ENCODE data around the gene ABTB2.
"Not testable (repeated sequence)": the region's sequence is repeated elsewhere in the genome, so short reads cannot be mapped to it uniquely, and the experiment has no call there.

ABTB2 gene

DNA sequence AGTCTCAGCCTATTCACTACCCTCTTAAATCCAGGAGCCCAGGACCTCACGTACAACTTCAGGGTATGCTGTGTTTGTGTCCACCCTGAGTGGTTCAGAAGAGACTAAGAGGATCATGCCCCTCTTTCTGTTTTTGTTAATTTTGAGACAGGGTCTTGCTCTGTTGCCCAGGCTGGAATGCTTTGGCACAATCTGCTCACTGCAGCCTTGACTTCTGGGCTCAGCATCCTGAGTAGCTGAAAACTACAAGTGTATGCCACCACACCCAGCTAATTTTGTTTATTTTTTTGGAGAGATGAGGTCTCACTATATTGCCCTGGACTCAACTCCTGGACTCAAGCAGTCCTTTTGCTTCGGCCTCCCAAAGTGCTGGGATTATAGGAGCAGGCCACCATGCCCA is 133.9 kb downstream of the ABTB2 start:
- DNase-seq (ENCODE audit: low read depth in 1 of 2, low spot score in 1 of 2) = no peak
- in situ Hi-C loops (cut with HindIII; ENCODE audit: low pct_unique_long_range_greater_than_20kb, low sequenced_read_pairs) = no loop called here

DNA sequence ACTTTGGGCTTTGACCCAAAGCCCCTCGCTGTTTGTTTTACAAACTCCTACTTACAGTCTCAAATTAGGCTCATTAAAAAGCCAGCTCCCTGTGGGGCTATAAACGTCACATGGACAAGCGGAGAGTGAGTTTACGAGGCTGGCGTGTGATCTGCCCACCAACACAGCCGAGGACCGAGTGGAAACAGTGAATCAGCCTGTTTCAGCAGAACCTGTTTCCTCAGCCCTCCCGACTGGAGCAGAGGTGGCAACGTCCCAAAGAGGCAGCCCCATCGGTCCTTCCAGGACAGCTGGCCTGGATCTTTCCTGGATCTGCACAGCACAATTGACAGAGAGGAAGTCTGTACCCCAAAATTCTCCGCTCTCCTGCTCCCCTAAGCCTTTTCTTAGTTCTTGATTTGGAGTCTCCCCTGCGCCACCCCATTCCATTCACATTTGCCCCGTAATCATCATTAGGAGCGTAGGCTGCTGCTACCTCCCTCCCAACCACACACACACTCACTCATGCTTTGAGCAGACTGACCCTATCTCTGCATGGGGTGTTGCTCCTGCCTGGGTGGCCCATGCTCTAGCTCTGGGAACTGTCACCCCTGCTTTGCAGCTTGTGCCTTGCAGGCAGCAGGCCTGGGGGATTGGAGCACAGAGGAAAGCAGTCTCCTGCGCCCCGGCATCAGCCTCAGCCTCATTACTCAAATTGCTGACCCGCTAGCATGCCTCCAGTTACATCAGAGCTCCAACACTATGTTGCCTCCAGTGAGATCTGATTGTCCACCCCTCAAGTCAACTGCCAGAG is 134.6 kb downstream of the ABTB2 start:
- DNase-seq (ENCODE audit: low read depth in 1 of 2, low spot score in 1 of 2) = no peak
- in situ Hi-C loops (cut with HindIII; ENCODE audit: low pct_unique_long_range_greater_than_20kb, low sequenced_read_pairs) = no loop called here
- no peak for TF ChIP-seq JUND (IDR thresholded peaks at IDR 0.05; ENCODE audit: low read depth)

More for the DNA sequence above, 133.9 kb downstream of the ABTB2 start:
- TF ChIP-seq JUND (IDR thresholded peaks at IDR 0.05; ENCODE audit: low read depth) = no peak

DNA sequence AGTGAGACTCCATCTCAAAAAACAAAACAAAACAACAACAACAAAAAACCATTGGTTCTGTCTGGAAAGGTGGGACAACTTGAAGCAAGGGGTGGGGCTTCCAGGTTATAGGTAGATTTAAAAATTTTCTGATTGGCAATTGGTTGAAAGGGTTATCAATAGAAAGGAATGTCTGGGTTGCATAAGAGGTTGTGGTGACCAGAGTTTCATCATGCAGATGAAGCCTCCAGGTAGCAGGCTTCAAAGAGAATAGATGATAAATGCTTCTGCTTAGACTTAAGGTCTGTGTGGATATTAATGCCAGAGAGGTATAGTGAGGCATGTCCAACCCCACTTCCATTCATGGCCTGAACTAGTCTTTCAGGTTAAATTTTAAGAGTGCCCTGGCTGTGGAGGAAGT is 135.8 kb downstream of the ABTB2 start:
- no peak for TF ChIP-seq JUND (IDR thresholded peaks at IDR 0.05; ENCODE audit: low read depth)
- DNase-seq (ENCODE audit: low read depth in 1 of 2, low spot score in 1 of 2) = no peak
- in situ Hi-C loops (cut with HindIII; ENCODE audit: low pct_unique_long_range_greater_than_20kb, low sequenced_read_pairs) = no loop called here

DNA sequence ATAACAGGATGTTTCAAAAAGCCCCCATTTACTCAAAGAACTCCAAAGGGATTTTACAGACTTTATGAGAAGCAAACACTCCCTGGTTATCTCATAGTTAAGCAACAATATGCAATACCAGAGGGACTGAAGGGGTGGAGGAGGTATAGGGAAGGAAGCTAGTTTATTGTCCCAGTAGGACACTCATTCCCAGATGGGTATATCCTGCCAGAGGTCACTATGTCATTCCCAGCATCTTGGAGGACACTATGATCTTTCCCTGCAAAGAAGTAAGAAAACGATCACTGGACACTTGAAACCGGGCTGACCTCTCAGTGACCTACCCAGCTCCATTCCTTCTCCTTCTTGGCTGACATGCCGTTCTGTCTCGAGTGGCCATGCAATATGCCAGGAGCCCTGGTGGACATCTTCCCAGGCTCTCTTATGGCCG is 137.9 kb downstream of the ABTB2 start:
- in situ Hi-C loops (cut with HindIII; ENCODE audit: low pct_unique_long_range_greater_than_20kb, low sequenced_read_pairs) = no loop called here

DNA sequence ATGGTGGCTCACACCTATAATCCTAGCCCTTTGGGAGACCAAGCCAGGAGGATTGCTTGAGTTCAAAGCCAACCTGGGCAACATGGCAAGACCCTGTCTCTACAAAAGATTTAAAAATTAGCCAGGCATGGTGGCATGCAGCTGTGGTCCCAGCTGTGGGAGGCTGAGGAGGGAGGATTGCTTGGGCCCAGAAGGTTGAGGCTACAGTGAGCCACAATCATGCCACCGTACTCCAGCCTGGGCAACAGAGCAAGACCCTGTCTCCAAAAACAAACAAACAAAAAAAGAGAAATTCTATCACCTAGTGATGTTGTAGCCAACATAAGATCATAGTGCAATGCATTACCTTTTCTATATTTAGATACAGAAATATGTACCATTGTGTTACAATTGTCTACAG is 138.5 kb downstream of the ABTB2 start:
- in situ Hi-C loops (cut with HindIII; ENCODE audit: low pct_unique_long_range_greater_than_20kb, low sequenced_read_pairs) = no loop called here
- DNase-seq (ENCODE audit: low read depth in 1 of 2, low spot score in 1 of 2) = no peak
- TF ChIP-seq JUND (IDR thresholded peaks at IDR 0.05; ENCODE audit: low read depth) = no peak

More for the DNA sequence above, 137.9 kb downstream of the ABTB2 start:
- TF ChIP-seq JUND (IDR thresholded peaks at IDR 0.05; ENCODE audit: low read depth) = no peak
- DNase-seq (ENCODE audit: low read depth in 1 of 2, low spot score in 1 of 2) = no peak

DNA sequence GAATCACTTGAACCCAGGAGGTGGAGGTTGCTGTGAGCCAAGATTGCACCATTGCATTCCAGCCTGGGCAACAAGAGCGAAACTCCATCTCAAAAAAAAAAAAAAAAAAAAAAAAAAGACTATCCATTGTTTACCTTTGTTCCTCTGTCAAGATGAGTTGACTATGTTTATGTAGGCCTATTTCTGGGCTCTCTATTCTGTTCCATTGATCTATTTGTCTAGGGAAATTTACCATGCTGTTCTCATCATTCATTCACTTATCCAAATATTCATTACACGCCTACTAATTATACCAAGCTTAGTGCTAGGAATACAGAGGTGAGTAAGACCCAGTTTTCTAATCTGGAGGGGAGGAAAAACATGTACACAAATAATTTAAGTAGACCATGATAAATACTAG is 139.1 kb downstream of the ABTB2 start:
- DNase-seq (ENCODE audit: low read depth in 1 of 2, low spot score in 1 of 2); in situ Hi-C loops (cut with HindIII; ENCODE audit: low pct_unique_long_range_greater_than_20kb, low sequenced_read_pairs): not testable (repeated sequence)

DNA sequence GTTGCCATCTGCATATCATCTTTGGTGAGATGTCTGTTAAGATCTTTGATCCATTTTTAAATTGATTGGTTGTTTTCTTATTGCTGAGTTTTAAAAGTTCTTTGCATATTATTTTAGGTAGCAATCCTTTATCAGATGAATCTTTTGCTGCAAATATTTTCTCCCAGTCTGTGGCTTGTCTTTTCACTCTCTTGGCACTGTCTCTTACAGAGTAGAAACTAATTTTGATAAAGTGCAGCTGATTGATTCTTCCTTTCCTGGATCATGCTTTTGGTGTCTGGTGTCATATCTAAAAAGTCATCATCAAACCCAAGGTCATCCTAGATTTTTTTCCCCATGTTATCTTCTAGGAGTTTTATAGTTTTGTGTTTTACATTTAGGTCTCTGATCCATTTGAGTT is 139.7 kb downstream of the ABTB2 start:
- DNase-seq (ENCODE audit: low read depth in 1 of 2, low spot score in 1 of 2) = no peak
- no peak for TF ChIP-seq JUND (IDR thresholded peaks at IDR 0.05; ENCODE audit: low read depth)
- in situ Hi-C loops (cut with HindIII; ENCODE audit: low pct_unique_long_range_greater_than_20kb, low sequenced_read_pairs) = no loop called here

DNA sequence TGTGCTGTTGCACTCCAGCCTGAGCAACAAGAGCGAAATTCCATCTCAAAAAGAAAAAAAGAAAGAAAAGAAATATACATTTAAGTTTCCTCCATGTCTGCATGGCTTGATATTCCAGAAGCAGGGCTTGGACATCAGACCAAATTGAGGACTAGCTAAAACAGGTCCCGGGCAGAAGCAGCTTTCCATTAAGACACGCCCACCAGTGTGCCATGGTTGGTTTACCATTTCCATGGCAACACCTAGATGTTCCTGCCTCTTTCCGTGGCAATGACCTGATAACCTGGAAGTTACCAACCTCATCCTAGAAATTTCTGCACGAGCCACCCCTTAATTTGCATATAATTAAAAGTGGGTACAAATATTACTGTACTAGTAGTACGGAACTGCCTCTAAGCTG is 141.1 kb downstream of the ABTB2 start:
- in situ Hi-C loops (cut with HindIII; ENCODE audit: low pct_unique_long_range_greater_than_20kb, low sequenced_read_pairs) = no loop called here
- DNase-seq (ENCODE audit: low read depth in 1 of 2, low spot score in 1 of 2) = no peak
- no peak for TF ChIP-seq JUND (IDR thresholded peaks at IDR 0.05; ENCODE audit: low read depth)

DNA sequence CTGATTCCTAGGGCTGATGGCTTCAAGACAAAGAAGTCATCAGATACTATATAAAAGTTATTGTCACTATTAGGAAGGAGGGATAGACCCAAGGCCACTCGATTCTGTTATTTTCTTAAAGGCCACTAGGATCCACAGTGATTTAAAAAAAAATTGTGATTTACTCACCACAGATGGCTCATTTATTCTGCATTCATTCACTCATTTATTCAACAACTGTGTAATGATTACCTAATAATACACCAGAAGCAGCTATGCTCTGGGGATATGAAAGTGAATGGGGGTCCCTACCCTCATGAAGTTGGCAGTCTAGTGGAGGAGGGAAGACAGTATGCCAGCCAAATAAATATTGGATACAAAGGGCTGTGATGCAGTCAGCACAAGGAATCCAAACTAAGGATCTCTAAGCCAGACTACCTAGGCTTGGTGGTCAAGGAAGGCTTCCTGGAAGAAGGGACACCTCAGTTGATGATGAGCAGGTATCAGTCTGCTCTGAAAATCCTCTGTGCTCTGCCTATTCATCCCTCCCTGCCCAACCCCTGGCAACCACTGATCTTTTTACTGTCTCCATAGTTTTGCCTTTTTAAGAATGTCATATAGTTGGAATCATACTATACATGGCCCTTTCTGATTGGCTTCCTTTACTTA is 141.9 kb downstream of the ABTB2 start:
- no peak for TF ChIP-seq JUND (IDR thresholded peaks at IDR 0.05; ENCODE audit: low read depth)
- DNase-seq (ENCODE audit: low read depth in 1 of 2, low spot score in 1 of 2) = no peak
- in situ Hi-C loops (cut with HindIII; ENCODE audit: low pct_unique_long_range_greater_than_20kb, low sequenced_read_pairs) = no loop called here

DNA sequence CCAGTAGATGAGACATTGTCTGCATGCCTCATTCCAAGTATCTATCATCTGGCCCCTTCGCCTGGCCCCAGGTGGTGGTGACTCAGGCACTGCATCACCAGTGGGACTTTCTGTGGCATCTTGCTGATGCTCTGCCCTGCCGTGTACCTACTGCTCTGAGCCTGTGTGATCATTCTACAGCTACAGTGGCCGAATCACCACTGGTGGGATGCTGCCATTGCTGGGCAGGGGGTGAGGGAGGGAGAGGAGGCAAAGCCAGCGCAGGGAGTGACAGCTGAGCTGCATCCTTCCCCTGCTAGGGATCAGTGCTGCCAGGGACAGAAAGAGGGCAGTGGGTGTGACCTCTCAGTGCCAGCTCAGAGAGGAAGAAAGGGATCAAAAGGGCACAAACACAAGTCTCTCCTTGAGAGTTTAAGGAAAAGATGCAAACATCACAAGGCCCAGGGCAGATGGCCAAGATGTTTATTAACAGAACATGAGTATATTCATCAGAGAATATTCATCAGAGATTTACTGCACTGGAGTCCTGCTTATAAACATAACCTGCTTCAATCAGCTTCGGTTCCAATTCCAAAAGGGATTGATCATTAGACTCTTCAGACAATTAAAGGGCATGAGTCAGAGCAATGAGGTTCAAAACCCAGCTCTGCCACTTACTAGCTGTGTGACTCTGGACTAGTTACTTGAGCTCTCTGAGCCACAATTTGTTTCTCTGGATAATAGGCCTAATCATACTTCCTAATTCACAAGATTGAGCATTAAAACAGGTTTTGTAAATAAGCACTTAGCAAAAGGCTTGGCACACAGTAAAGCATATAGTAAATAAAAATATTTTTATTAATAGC is 142.6 kb downstream of the ABTB2 start:
- no peak for TF ChIP-seq JUND (IDR thresholded peaks at IDR 0.05; ENCODE audit: low read depth)
- in situ Hi-C loops (cut with HindIII; ENCODE audit: low pct_unique_long_range_greater_than_20kb, low sequenced_read_pairs) = no loop called here
- no peak for DNase-seq (ENCODE audit: low read depth in 1 of 2, low spot score in 1 of 2)

DNA sequence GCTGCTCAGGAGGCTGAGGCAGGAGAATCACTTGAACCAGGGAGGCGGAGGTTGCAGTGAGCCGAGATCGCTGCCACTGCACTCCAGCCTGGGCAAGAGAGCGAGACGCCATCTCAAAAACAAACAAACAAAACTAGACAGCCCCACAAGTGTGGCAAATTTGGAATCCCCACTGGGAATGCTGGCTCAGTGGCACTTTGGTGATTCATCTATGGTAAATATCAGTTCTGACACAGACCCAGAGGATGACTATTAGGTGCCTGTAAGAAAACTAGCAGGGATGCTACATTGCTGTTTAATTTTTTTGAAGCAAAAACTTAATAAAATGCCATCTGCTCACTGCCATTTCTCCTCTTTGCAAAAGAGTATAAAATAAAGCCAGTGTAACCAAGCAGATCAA is 144.4 kb downstream of the ABTB2 start:
- no peak for DNase-seq (ENCODE audit: low read depth in 1 of 2, low spot score in 1 of 2)
- in situ Hi-C loops (cut with HindIII; ENCODE audit: low pct_unique_long_range_greater_than_20kb, low sequenced_read_pairs) = no loop called here
- TF ChIP-seq JUND (IDR thresholded peaks at IDR 0.05; ENCODE audit: low read depth) = no peak

DNA sequence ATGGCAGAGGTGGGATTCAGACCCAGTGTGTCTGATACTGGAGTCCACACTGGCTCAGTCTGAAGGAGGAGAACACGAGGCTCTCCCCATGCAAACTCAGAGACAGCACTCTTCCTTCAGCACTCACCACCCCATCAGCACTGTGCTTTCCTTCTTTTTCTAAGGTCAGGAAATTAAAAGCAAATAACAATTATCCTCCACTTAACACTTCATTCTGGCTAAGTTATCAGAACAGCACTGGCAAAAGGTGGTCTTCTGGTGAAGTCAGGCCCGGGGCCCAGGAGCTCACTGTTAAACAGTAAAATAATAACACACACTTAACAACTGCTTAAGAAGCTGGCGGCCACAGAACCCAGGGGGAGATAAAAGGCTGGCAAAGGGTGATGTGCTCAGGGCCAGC is 145.2 kb downstream of the ABTB2 start:
- in situ Hi-C loops (cut with HindIII; ENCODE audit: low pct_unique_long_range_greater_than_20kb, low sequenced_read_pairs) = no loop called here
- no peak for TF ChIP-seq JUND (IDR thresholded peaks at IDR 0.05; ENCODE audit: low read depth)
- no peak for DNase-seq (ENCODE audit: low read depth in 1 of 2, low spot score in 1 of 2)

DNA sequence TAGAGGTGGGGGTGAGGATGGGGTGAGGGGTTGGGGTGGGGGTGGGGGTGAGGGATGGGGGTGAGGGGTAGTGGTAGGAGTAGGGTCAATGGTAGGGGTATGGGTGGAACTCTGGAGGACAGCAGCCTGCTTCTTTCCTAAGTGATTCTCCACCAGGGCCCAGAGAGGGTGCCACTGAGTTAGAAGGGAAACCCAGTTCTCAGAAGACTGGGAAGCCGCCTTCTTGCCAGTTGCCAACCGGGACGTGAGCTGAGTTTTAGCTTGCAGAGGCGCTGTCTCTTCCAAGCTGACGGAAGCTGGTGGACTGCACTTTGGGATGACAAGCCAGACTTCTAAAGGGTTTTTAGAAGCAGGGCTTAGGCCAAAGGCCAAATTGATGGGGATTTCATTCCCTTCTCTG is 148.0 kb downstream of the ABTB2 start:
- in situ Hi-C loops (cut with HindIII; ENCODE audit: low pct_unique_long_range_greater_than_20kb, low sequenced_read_pairs) = no loop called here
- no peak for TF ChIP-seq JUND (IDR thresholded peaks at IDR 0.05; ENCODE audit: low read depth)
- DNase-seq (ENCODE audit: low read depth in 1 of 2, low spot score in 1 of 2) = peak in 1 of 2 experiments; percentile 73
